Ascending aorta (tissue), 2 donors: ENCODE measurements around the gene BUD13. TPM values are rescaled to one million over a fixed set of nuclear protein-coding genes. Genes with fewer than 3 reads are reported as not detected.

Source experiments
- DNase-seq, 2 donors: peaks; one replicate each; pipeline ENCODE4 v3.0.0-alpha.2; 2019; ENCODE audit warnings: low spot score in 2 of 2
- H3K27ac ChIP-seq, 2 donors: fragments of 200-600 bp; sonication (generic); one replicate each; pipeline ENCODE4 v1.5.1; 2016 to 2017; ENCODE audit warnings: mild to moderate bottlenecking in 1 of 2
- H3K27me3 ChIP-seq: fragments of 200-600 bp; sonication (generic); one replicate; pipeline ENCODE4 v1.5.1; 2017
- H3K36me3 ChIP-seq, 2 donors: fragments of 200-600 bp; sonication (generic); one replicate each; pipeline ENCODE4 v1.5.1; 2016
- H3K4me1 ChIP-seq, 2 donors: fragments of 200-600 bp; sonication (generic); one replicate each; pipeline ENCODE4 v1.5.1; 2016 to 2017; ENCODE audit warnings: mild to moderate bottlenecking in 1 of 2
- H3K4me3 ChIP-seq, 2 donors: fragments of 200-600 bp; sonication (generic); one replicate each; pipeline ENCODE4 v1.5.1; 2016 to 2017; ENCODE audit warnings: mild to moderate bottlenecking in 1 of 2
- H3K9me3 ChIP-seq, 2 donors: fragments of 200-600 bp; sonication (generic); one replicate each; pipeline ENCODE4 v1.5.1; 2016
- intact Hi-C: fragments of 100-400 bp; cut with DNase I; formaldehyde crosslinking; loops from one replicate; pipeline ENCODE4 v1.15.1; 2023
- total RNA-seq: library from RNA; depleted of rRNA; stranded (reverse); fragments of >200 nt; gene quantifications from one replicate; pipeline ENCODE4 v1.1.0, GENCODE V29; 2016
- TF ChIP-seq, protein P1 (sequence below), 3 experiments: fragments of 200-600 bp in 2 of 3; fragments of 450-650 bp in 1 of 3; sonication (generic) in 2 of 3; IDR thresholded peaks; one replicate each; pipeline ENCODE4 v1.5.1; 2016 to 2019; ENCODE audit warnings: antibody characterized with exemption in 3 of 3, mild to moderate bottlenecking in 1 of 3, moderate library complexity in 1 of 3

The BUD13 gene
- total RNA-seq, 1 donor from 2014 or later: 23.9 TPM

DNA sequence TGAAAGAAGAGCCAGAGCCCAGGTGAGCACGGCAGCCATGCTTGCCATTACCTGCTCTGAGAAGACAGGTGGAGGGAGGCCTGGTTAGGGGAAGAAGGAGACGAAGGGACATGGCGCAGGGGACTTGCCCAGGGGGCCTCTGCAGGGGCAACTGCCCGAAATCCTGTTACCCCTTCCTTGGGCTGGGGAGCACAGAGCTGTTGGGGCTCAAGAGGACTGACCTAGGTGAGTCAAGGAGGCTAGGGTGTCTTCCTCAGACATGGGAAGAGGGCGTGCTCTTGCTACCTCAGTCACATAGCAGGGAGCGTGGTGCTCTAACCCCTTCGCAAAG is 19.0 kb upstream of the BUD13 start, which contains the start of gene APOA5:
APOA5 (minus strand) TSS at position 67 of the 331 bp plus-strand sequence; CDS start at position 48, 19 bp downstream.
- peak within 1 kb of the TSS in 1 of 2 donors; percentile 40 for H3K4me3 ChIP-seq
- intact Hi-C loops: loop anchor here (1.0 to 2.0 kb wide), 3 partner anchors 45 to 435 kb away; no protein-coding TSS in a partner anchor

DNA sequence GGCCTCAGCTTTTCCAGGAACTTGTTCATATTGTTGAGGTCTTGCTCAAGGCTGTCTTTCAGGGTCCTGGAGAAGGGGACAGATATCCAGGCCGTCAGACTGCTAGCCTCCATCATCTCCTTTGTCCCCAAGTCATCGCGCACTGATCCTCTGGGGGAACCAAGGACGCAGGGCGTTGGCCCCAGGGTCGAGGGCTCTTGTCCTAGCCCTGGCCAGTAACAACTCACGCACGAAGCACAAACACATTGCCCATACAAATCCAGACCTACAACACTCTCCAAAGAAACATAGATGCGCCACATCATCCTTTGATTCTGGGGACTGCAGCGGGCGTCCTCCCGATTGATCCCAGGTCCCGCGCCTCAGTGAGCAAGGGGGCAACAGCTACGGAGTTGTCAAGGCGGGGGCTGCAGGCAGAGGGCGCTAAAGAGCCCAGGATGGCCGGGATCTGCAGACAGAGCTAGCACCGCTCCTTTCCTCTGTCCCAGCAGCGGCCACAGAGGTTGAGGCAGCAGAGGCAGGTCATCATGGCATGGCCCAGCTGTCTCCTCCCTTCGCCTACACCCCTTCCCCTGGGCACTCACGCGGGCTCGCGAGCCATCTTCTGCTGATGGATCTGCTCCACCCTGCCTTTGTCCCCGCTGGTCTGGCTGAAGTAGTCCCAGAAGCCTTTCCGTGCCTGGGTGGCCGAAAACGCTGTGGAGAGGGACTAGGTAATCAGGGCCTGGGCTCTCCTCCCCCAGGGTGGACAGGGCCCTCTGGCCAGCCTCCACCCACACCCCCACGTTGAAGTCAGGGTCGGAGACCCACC is 18.4 kb upstream of the BUD13 start:
- peaks cover 0 to 5% of the 10 kb centered on the region in 2 donors for H3K36me3 ChIP-seq
- peak in 1 of 2 donors; percentile 87 for DNase-seq
- intact Hi-C loops: loop anchor here (1.0 to 2.0 kb wide), 3 partner anchors 45 to 436 kb away; no protein-coding TSS in a partner anchor
- no peaks in the 10 kb centered on the region for H3K9me3 ChIP-seq
- H3K27me3 ChIP-seq: no peaks in the 10 kb centered on the region
- peak overlapping the region in 1 of 2 donors; percentile 40 for H3K4me3 ChIP-seq
- peaks cover 0 to 14% of the 10 kb centered on the region in 2 donors for H3K4me1 ChIP-seq
- H3K27ac ChIP-seq: no peak overlapping the region
- TF ChIP-seq, protein P1, sequence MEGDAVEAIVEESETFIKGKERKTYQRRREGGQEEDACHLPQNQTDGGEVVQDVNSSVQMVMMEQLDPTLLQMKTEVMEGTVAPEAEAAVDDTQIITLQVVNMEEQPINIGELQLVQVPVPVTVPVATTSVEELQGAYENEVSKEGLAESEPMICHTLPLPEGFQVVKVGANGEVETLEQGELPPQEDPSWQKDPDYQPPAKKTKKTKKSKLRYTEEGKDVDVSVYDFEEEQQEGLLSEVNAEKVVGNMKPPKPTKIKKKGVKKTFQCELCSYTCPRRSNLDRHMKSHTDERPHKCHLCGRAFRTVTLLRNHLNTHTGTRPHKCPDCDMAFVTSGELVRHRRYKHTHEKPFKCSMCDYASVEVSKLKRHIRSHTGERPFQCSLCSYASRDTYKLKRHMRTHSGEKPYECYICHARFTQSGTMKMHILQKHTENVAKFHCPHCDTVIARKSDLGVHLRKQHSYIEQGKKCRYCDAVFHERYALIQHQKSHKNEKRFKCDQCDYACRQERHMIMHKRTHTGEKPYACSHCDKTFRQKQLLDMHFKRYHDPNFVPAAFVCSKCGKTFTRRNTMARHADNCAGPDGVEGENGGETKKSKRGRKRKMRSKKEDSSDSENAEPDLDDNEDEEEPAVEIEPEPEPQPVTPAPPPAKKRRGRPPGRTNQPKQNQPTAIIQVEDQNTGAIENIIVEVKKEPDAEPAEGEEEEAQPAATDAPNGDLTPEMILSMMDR (IDR thresholded peaks at IDR 0.05): peak; percentile 86 to 91 (median 90)

More for the DNA sequence above, 19.0 kb upstream of the BUD13 start, which contains the start of gene APOA5:
- Histone ChIP-seq H3K9me3 (no peaks in the 10 kb centered on the region), H3K27ac (no peak within 1 kb of the TSS), H3K27me3 (no peaks in the 10 kb centered on the region), H3K4me1 (peaks cover 0 to 8% of the 10 kb centered on the region in 2 donors), H3K36me3 (no peaks in the 10 kb centered on the region)
- TF ChIP-seq, protein P1 (IDR thresholded peaks at IDR 0.05): no peak
- no peak for DNase-seq

DNA sequence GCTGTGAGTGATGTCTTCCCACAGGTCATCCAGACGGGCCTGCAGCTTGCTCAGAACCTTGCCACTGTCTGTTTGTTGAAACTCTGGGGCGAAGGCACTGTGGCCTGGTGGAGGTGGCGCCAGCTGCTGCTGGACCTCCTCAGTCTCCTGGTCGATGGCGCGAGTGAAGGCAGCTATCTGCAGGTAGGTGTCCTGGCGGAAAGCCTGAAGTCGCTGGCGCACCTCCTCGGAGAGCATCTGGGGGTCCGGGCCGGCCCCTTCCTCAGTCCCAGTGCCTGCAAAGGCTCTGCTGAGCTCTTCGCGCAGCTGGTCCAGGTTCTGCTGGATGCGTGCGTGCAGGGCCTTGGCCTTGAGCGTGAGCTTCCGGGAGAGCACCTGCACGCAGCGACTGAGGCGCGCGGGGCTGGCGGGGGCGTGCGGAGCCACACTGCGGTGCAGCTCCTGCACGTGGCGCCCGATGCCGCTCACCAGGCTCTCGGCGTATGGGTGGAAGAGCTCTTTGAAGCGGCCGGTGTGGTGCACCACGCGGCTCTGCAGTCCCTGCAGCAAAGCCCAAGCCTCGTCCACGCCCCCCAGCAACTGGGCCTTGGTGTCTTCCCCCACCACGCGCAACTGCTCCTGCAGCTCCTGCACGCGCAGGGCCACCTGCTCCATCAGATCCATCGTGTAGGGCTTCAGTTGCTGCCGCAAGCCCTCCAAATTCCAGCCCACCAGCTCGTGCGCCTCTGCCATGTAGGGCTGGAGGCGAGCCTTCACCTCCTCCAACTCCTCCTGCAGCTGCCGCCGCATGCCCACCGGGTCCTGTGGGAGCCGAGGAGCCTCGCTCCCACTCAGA is 17.6 kb upstream of the BUD13 start:
- Histone ChIP-seq H3K4me3 (no peak overlapping the region), H3K27ac (no peak overlapping the region), H3K36me3 (peaks cover 6 to 13% of the 10 kb centered on the region in 2 donors), H3K9me3 (no peaks in the 10 kb centered on the region), H3K27me3 (no peaks in the 10 kb centered on the region), H3K4me1 (peaks cover 0 to 14% of the 10 kb centered on the region in 2 donors)
- TF ChIP-seq, protein P1 (IDR thresholded peaks at IDR 0.05): no peak
- no peak for DNase-seq
- intact Hi-C loops: loop anchor here (1.0 to 2.0 kb wide), 3 partner anchors 46 to 436 kb away; no protein-coding TSS in a partner anchor

DNA sequence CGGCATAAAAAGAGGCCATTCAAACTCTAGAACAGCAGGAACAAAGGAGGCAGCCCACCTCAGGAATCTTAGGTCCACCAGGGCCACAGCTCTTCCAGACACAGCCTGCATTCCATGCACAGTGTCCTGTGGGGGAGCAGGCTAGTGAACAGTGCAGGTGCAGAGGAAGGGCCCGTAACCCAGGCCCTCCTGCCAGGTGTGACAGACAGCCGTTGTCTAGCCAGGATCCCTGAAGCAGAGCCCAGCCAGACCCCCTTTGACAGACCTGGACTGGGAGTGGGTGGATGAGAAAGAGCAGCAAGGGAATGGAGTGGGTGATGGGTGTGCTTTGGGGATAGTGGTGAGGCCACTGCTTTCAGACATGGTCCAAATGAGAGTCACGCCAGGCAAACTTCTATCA is 16.2 kb upstream of the BUD13 start:
- TF ChIP-seq, protein P1 (IDR thresholded peaks at IDR 0.05): no peak
- Histone ChIP-seq H3K4me1 (peaks cover 0 to 14% of the 10 kb centered on the region in 2 donors), H3K4me3 (no peak overlapping the region), H3K9me3 (no peaks in the 10 kb centered on the region), H3K27ac (no peak overlapping the region), H3K36me3 (peaks cover 21 to 28% of the 10 kb centered on the region in 2 donors), H3K27me3 (no peaks in the 10 kb centered on the region)
- intact Hi-C loops: loop anchor here (1.0 to 5.0 kb wide), 4 partner anchors 16 to 538 kb away; partner anchors contain the start of gene CEP164
- no peak for DNase-seq

DNA sequence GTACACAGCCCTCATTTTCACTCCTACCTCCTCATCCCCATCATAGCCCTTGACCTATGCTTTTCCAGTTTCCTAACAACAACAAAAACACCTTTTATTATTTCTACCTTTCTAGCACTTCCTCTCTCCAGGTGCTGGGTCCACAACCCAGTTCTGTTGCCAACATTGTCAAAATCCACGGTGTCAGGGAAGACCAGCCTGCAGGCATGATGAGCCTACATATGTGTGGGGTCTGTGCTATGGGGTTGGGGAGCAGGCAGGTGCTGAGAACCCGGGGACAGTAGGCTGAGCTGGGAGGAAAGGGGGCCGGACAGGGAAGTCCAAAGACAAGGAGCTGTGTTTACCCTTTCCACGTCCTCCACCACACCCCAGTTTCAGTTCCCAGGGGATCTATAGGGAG is 15.7 kb upstream of the BUD13 start:
- Histone ChIP-seq H3K4me3 (peak overlapping the region; percentile 92 to 93), H3K4me1 (peaks cover 0 to 14% of the 10 kb centered on the region in 2 donors), H3K27ac (peak overlapping the region; percentile 77 to 90), H3K27me3 (no peaks in the 10 kb centered on the region), H3K9me3 (no peaks in the 10 kb centered on the region), H3K36me3 (peaks cover 23 to 32% of the 10 kb centered on the region in 2 donors)
- intact Hi-C loops: loop anchor here (1.0 to 5.0 kb wide), 4 partner anchors 15 to 539 kb away; partner anchors contain the start of gene CEP164
- TF ChIP-seq, protein P1 (IDR thresholded peaks at IDR 0.05): no peak
- no peak for DNase-seq
